ENCODE data around the gene SENP1.

The SENP1 gene

DNA sequence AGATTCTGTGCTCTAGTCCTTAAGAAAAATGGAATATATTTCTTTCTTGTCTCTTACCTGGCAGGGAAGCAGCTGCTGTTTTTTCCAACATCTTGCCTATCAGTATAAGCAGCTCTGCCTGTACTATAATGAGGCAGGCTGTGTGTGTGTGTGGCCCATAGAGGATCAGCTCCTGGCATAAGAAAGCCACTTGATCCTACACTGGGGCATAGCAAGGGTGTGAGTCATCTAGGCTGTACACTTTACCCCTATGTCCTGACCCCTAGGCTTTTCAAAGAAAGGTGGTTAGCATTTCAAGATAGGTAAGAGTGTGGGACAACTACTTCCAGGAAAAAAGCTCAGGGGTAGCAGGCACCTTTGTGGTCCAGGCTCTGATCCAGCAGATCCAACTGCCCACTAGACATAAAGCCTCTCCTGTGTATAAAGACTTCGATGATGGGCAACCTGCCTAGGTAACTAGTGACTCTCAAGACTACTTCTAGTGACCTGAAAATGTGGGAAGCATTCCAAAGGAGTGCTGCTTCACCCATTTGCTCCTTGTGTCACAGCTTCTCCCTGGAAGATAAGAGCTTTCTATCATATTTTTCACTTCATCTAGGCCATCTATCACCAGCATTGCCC, 4.9 kb upstream of the SENP1 start:
- DNase-seq: no peak

DNA sequence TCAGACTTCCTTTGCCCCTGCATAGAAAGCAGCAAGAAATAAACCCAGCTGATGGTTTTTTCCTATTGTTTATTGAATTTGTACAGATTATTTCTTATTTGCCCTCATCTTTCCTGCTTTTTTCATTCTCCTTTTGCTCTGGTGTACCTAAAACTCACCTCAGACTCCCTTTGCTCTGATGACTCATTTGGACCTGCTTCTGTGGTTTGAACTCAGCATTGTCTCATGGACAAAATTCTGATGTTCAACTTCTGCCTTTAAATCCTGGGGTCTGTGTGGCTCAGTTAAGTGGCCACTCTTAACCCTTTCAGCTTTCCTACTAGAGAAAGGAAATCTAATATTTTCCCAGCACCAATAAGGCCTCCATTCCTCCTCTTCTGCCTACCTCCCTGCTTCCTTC, 3.5 kb upstream of the SENP1 start:
- no peak for DNase-seq

DNA sequence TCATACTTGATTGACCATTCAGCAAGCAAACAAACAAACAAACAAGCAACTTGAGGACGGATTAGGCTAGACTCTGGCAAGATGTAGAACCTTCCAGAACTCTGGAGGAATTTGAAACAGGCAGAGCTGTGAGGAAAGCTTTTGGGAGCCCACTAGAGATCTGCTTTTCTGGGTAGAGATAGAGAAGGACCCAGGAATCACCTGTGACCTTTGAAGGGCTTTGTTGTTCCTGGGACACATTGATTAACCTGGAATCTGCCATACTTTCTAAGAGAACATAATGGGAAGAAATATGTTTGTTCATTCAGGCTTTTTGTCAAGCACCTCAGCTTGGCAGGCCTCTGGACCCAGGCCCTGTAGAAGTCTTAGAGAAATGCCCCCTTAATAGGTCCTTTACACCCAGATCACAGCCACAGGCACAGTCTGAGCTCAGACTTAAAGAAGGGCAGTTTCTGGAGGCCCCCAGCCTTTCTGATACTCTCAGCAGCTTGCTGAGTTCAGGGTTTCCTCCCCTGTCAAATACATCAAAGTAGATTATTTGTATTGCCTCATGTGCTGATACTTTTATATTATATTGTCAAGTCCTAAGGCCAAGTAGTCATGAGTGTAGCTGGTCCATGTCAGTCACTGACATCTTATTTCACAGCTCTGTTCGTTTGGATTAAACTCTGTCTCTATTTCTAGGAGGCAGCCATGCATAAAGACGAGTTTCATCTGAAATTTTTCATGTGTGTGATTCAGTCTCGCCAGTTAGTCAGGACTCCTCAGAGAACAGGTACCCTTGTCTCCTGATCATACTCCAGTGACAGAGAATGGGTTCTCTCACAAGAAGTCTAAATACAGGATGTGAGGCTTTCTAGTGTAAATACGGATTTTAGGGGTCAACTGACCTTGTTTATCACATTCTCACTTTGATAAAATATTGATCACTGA, 1.1 kb upstream of the SENP1 start:
- no peak for DNase-seq

DNA sequence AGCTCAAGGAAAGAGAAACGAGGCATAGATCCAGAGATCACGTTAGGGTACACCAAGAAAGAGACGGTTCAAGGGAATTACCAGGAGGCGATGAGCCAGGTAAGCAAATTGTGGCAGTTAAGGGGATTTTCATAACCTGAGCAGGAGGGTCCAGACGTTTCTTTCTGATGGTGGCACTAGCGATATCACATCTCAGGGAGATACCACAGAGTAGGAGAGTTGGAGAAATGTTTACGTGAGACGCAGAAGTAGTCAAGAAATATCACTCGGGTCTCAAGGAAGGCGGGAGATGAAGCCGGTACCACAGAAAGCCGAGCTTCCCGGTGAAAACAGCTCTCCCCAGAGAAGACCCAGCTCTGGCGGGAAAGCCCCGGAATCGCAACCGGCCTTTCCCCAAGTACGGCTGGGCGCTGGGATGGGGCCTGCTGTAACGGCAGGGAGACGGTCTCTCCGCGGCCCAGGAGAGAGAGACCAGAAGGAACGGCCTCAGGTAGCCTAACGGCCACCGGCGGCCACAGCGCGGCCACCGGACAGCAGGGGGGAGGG, 485 bp downstream of the SENP1 start:
- peak; percentile 54 for DNase-seq

DNA sequence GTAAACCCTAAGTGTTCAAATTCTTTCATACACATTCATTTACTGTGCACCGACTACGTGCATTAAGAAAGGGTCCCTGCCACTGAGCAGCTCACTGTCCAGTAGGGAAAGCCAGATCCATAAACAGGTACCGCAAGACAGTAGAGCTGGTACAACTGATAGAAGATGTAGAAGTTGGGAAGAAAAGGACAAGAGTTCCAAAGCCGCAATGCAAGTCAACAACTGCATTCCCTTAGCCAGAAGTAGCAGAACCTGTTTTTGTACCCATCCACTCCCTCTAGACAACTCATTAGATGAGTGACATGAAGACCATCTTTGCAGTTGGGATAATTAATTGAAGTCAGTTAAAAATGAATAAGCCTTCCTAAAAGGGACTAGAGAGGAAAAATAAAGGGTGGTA, 1.3 kb downstream of the SENP1 start:
- DNase-seq: no peak

DNA sequence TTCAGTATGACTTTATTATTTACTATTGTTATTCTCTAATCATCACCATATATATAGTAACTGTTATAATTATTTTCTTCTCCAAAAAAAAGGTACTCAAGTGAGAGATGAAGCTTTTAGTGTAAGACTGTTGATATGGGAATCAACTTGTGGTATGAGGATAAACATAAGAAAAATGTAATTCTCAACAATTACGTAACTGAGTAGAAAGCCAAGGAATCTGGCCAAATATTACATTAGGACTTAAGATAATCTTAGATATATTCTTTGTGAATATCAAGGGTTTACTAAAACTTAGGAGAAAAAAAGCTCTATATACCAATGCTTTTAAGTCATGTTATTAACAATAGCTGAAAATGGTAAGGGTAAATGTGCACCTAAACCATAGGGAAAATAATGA, 13.3 kb downstream of the SENP1 start:
- no peak for DNase-seq

DNA sequence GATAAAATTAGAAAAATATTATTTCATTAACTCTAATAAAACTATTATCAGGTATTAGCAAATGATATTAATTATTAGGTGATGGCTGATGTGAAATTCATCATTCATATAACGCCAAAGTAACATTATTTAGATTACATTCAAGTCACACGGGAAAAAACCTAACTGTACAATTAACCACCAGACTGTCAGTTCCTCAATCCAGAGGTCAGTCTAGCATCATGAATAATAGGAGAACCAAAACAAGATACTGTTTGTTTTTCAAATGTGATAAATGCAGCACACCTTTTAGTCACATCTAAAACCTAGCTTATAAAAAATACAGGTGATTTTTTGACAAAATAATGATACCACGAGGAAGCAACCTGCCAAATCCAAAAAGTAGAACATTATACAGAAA, 19.6 kb downstream of the SENP1 start:
- no peak for DNase-seq

DNA sequence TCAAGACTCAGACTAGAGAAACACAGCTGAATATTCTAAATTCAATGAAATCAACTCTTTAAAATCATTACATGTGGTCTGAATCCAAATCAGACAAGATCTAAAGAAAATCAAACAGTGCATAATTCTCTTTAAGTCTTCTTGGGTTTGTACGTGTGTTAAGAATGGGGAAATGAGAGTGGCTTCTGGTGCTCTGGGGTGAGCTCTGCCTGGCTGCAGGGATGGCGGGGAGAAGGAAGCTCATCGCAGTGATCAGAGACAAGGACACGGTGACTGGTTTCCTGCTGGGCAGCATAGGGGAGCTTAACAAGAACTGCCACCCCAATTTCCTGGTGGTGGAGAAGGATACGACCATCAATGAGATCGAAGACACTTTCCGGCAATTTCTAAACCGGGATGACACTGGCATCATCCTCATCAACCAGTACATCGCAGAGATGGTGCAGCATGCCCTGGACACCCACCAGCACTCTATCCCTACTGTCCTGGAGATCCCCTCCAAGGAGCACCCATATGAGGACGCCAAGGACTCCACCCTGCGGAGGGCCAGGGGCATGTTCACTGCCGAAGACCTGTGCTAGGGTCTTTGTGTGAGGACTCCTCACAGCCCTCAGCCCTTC, 20.9 kb downstream of the SENP1 start:
- DNase-seq: no peak

DNA sequence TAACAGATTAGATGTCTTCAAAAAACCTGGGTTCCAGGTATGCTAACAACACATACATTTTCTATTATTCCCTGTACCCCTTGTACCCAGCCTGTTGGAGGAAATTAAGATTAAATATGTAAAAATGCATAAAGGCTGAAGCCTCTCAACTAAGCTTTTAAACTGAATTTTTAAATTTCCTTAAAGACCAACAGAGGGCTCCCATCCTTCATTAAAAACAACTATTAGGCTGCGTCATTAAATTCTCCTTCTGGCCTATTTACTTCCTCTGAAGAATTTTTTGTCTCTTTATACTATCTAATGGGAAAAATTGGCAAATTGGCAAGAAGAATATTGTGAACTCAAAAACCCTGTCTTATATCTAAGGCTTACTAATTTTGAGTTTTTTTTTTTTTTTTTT, 21.8 kb downstream of the SENP1 start:
- DNase-seq: no peak

DNA sequence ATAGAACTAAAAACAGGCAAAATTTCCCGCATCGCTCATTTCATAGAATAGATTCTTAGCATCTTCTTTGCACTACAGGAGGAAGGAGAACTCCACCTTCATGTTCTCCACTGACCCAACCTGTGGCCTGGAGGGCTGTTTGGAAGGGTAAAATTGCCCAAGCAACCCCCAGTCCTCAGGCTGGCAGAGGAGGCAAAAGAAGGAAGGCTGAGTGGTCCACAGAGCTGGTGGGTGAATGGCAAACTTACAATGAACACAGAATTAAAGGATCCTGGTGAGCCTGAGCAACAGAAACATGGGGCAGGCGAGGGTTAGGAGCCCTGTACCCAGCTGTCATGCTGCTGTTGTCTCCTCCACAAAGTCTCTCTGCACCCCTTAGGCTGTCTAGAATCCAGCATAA, 25.1 kb downstream of the SENP1 start:
- DNase-seq: no peak

DNA sequence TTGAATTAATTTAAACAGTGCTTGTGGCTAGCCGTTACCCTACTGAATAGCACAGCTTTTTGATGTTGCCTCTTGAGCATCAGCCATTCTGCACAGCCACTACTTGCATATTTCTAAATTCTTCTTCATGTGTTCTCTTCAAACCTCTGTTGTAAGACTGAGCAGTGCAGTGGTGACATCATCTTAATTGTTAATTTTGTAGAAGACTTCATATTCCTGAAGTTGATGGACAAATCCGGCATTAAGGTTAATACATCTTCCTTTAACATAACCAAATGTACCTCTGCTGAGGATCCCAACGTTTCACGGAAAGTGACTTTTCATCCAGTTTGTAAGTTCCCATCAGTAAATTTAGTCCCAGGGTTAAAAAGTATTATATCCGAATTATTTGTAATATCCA, 25.6 kb downstream of the SENP1 start:
- no peak for DNase-seq

DNA sequence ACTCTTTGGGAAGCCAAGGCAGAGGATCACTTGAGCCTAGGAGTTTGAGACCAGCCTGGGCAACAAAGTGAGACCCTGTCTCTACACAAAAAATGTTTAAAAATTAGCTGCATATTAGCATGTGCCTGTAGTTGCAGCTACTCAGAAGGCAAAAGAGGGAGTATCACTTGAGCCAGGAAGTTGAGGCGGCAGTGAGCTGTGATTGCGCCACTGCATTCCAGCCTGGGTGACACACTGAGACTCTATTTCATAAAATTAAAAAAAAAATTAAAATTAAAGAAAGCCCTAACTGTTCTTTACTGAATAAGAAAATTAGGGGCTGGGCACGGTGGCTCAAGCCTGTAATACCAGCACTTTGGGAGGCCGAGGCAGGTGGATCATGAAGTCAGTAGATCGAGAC, 27.0 kb downstream of the SENP1 start:
- DNase-seq: no peak

DNA sequence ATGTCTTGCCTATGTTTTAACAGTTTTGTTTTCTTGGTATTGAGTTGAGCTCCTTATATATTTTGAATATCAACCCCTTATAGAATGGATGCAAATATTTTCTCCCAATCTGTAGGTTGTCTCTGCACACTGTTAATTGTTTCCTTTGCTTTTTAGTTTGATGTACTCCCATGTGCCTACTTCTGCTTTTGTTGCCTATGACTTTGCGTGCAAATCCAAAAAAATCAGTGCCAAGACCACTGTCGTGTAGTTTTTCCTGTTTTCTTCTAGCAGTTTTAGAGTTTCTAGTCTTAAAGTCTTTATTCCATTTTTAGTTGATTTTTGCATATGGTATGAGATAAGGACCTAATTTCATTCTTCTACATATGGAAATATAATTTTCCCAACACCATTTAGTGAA, 28.8 kb downstream of the SENP1 start:
- DNase-seq: no peak

DNA sequence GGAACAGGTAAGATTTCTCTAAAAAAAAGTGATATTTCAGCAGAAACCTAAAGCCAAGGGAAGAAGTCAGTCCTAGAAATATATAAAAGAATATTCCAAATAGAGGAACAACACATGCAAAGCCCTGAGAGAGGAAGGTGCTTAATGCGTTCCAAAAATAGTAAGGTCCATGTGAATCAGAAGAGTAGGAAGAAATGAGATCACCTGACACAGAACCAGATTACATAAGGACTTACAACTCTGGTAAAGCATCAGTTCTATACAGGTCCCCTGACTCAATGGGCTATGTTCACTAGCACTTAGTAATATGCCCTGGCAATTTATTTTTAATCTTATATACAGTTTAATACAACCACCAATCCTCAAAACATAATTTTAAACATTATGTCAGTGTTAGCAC, 30.0 kb downstream of the SENP1 start:
- DNase-seq: no peak

DNA sequence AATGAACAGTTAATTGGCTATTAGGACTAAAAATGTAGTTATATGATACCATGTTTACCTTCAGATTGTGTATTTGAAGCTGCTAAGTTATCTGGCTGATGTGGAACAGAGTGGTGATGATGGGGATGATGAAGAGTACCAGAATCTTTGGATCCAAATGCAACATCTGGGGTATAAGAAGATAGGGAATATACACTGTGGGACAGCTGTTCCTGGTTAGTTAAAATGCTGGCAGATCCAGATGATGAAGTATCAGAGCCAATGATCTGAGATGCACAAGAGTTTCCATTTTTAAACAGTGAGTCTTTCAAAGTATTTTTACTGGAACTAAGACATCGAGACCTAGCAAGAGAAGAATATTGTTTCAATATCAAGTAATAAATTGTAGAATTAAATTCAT, 31.6 kb downstream of the SENP1 start:
- no peak for DNase-seq

DNA sequence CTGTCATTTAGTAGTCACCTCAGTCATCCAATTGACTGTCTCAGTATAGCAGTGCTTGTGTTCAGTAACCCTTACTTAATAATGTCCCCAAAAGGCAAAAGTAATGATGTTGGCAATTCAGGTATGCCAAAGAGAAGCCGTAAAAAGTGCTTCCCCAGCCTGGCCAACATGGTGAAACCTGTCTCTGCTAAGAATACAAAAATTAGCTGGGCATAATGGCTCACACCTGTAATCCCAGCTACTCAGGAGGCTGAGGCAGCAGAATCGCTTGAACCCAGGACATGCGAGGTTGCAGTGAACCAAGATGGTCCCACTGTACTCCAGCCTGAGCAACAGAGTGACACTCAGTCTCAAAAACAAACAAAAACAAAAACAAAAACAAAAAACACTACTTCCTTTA, 33.6 kb downstream of the SENP1 start:
- no peak for DNase-seq

DNA sequence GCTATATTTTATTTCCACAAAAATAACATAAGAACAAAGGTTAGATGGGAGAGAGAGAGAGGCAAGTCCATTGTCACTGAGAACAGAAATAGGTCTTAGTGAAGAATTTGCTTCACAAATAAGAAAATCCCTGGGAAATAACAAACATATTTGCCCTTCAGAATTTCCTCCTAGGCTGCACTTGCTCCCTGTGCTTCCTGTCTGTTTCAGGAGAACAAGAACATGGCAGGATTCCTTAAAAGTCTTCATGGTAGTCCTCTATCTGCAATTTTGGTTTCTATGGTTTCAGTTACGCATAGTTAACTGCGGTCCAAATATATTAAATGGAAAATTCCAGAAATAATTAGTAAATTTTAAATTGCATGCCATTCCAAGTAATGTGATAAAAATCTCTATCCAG, 34.1 kb downstream of the SENP1 start:
- DNase-seq: no peak

DNA sequence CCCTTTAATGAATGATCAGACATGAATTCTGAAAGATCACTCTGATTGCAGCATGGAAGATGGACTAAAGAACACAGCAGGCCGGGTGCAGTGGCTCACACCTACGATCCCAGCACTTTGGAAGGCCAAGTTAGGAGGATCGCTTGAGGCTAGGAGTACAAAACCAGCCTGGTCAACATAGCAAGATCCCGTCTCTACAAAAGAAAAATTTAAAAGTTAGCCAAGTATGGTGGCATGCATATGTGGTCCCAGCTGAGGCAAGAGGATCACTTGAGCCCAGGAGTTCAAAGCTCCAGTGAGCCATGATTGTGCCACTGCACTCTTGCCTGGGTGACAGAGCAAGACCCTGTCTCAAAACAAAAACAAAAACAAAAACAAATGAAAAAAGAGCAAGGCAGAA, 35.1 kb downstream of the SENP1 start:
- no peak for DNase-seq

DNA sequence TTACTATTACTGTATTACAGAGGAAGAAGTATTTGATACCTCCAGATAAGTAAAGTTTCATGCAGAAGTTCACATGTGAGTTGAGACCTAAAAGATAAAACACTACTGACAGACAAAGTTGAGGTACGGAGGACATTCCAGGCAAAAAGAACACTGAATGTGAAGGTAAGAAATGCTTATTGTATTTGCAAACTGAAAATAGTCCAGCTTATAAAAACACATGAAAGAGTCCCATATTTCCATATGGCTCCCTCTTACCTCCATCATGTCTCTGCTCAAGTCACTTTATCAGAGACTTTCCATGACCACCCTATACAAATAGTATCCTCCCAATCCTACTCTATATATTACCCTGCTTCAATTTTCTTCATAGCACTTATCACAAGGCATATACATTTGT, 35.8 kb downstream of the SENP1 start:
- DNase-seq: no peak

DNA sequence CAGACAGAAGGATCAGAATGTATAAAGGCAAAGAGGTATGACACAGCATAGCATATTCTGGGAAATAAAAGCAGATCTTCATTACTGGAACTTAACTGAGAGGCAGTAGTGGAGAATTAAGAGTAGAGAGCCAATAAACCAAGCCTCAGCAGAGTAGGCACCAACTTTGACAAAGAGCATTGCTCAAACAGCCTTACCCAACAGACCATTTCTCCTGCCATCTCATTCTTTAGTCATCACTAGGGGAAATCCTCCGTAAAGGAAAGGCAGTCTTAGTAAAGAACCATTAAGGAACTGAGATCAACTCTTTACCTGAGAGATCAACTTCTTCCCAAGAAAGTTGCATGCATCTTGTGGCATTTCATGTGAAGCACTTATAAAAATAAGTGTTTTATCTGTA, 36.6 kb downstream of the SENP1 start:
- no peak for DNase-seq

DNA sequence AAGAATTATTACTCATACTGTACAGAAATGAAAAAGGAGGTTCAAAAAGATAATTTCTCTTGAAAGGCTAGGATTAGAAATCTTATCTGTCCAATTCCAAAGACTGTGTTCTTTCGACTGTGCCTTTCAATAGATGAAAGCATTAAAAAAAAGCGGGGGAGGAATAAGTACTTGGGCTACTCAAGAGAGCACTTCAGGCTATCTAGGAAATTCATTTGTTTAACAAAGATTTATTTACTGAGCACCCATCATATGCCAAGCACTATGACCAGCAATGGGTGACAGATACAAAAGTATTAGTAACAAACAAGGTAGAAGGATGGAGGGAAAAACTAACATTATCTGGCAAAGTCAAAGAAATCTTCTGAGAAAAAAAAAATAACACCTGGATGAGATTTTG, 37.4 kb downstream of the SENP1 start:
- no peak for DNase-seq

DNA sequence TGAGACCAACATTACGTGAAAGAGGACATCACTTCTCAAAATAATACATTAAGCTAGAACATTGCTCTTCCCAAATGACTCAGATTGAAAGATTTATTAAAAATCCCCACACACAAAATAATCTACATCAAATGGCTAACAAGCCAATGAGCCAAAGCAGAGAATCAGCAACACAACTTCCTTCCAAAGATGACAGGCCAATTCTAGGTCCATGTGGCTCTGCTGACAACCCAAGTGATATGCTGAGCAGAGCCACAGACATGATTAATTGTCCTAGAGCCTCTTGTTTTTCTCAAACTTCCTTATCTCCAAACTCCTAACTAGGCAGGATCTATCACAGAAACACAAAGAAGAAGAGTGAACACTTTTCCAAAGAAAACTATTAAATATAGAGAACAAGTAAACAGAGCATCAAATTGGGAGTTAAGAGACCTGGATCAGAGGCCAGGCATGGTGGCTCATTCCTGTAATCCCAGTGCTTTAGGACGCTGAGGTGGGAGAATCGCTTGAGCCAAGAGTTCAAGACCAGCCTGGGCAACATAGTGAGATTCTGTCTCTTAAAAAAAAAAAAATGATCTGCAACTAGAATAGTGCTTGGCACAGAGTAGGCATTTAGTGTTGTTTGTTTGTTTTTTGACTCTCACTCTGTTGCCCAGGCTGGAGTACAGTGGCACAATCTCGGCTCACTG, 38.5 kb downstream of the SENP1 start:
- no peak for DNase-seq

DNA sequence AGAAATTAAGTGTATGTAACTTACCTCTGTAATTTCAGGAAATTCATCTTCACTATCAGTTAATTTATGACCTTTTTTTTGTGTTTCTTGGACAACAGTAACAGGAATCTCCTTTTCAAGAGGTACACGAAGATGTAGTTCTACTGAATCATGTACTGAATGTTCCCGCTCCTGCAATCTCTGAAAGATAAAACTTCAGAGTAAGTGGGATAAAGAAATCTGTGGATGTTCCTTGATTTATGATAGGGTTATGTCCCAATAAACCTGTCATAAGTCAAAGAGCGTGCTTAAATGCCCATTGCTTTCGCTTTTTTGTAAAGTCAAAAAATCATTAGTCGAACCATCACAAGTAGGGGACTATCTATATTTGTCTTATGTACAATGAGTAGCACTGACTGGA, 40.8 kb downstream of the SENP1 start:
- DNase-seq: no peak

Measured in activated CD4-positive, alpha-beta T cell treated with anti-CD3 and anti-CD28 coated beads for 48 hours (primary cell).